Islet of Langerhans (tissue), 1 donor: ENCODE data around the gene REPS2.

Experiments
- FAIRE-seq: peaks from one replicate; lab custom pipeline; 2011; peaks lifted over from hg19 to GRCh38; lab: Jason Lieb, UNC

The REPS2 gene

DNA sequence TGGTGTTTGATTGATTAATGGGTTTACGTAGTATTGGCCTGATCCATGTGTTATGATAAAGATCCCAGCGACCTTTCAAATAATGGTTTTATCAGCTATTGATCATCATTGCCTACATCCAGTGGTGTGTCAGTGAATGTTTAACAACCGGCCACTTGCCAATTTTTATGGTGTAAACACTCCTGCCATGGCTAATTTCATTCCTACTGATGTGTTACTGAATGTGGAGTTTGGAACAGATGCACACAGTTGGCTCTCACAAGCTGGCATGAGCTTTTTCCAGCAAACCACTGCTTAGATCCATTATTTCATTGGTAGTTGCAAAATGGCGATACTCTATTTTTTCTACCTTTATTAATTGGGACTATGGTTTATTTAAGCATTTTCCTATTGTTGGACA lies 139.9 kb downstream of the REPS2 start:
- no peak for FAIRE-seq

DNA sequence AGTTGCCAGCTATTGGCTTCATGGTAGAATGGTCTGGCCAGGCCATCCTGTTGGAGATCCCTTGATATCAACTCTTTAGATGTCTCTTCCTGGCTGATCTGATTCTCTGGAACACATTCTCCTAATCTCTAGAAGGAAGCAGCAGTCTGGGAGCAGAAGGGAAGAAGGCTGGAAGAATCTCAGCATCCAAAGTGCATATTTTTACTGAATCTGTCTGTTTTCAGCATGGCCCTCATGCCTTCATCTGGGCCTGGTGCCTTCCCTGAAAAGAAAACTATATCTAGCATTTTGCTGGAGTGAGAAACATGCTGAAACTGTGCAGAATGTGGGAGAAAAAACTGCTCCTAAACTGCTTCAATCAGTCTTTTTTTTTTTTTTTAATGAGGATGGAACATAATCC lies 148.7 kb downstream of the REPS2 start:
- no peak for FAIRE-seq

DNA sequence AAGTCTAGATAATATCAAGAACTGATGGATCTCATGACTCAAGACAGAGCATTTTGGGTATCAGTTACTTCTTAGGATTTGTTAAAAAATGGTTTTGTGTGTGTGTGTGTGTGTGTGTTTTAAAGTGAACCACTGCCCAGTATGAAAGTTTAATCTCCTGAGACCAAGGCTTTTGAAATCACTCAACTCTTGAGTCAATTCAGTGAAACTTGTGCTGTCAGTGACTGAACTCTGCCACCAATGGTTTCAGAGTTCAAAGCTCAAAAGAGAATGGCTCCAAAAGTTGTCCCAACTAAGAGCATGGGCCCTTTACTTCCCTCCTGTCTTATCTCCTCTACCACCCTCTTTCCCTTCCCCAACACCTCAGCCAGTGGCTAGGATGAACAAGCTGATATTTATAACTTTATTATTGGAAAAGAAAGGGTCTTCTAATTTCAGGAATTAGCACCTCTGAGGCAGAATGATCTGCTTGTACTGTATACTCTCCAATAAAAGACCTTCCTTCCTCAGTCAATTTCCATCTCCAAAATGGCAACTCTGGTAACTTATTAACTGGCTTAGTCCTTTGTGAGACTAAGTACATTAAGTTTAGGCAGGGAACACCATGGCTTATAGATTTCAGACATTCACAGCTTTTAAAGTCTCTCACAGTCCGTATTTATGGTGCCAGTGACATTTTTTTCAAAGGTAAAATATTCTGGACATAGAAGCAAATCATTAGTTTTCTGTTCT lies 152.2 kb downstream of the REPS2 start:
- FAIRE-seq = no peak

DNA sequence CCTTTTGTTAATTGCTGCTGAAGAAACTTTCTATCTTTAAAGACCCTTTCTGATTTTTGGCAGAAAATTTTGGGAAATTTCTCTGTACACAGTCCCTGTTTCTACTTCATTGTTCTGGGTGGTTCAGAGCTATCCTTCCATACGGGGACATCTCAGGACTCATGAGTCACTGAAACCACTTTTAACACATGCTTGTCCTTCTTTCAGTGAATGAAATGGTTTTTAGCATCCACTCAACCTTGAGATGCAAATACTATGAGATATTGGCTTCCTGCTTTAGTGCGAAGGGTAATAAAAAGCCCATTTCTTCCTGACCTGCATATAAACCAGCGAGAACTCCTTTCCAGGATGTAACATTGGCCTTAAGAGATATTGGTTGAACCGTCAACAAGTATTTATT lies 158.0 kb downstream of the REPS2 start:
- no peak for FAIRE-seq

DNA sequence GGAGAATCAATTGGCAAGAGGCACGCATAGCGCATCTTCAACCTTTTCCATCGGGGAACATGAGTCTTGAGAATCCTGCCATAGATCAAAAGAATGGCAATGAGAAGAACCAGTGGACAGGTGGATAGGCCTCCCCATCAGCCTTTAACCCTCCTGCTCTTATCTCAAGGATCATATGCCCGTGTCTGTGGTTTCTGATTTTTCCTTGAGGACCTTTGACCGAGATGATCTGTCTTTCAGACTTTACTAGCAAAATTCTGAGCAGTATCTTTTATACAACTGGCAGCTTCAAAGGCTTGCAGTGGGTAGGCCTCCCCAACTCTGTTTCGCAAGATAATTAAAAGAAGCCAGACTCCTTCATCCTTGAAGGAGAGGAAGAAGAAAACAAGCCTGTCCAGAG lies 174.4 kb downstream of the REPS2 start:
- no peak for FAIRE-seq

DNA sequence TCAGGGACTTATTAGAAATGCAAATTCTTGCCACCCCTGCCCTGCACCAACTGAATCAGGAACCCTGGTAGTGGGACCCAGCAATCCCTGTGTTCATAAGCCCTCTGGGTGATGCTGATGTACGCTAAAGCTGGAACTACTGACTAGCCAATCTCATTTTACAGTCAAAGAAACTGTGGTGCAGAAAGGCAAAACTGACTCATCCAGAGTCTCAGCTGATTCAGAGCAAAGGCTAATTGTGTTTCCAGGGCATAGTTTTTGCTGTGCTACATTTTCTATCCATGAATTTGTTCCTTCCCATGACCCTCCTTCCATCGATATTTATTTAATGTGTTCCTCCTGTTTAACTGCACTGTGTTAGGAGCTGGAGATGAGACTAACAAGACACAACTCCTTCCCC lies 207.5 kb downstream of the REPS2 start:
- FAIRE-seq = no peak

DNA sequence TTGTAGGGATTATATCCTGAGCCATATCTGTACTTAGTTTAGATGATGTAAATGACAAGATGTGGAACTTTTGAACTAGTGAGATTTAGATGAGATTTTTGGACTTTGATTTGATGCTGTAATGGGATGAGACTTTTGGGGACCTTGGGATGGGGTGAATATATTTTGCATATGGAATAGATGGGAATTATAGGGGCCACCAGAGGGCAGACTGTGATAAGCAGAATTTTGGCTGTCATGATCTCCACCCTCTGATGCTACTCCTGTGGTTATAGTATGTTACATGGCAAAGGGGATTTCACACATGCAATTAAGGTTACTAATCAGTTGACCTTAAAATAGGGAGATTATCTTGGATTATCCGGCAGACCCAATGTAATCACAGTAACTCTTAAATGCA lies 214.5 kb downstream of the REPS2 start:
- no peak for FAIRE-seq

DNA sequence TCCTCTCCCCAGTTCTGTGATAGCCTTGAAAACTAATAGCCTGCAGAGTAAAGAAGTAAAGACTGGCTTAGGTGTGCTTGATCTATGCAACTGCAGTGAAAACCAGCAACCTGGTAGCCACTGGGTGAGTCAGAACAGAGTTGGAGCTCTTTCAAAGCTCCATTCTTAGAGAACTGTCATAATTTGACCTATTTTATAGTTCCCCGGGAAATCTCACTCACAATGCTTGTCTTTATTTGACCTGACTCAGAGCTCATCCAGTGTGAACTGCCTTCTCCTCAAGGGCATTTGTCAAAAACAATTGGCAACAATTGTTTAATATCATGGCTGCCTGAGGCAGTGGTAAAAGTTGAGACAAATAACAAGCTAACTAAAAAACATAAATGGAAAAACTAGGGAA lies 215.5 kb downstream of the REPS2 start:
- no peak for FAIRE-seq

DNA sequence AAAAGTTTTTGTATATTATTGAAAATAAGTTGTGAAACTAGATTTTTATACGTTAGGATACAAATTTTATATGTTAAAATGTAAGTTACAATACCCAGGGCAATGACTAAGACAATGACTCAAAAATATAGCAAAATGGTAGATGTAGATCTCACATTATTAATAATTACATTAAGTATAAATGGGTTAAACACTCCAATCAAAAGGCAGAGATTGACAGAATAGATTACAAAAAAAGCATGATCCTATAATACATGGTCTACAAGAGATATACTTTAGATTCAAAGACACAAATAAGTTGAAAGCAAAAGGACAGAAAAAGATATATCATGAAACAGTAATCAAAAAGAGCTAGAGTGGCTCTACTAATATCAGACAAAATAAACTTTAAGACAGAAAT lies 217.6 kb downstream of the REPS2 start:
- no peak for FAIRE-seq

DNA sequence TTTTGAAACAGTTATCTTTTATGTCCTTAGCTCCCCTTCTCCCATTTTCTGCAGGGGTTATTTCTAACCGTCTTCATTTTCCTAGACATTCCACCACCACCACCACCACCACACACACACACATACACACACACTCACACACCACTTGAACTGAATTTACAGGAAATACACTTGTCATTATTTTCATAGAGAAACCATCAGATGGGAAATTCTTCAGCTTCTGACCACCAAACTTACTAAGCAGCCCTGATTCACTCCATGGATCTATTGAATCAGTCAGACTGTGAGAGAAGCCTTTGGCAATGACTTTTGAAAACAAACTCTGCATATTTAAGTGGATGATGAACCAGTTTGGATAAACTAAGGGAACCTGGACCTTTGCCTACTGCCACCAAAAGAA lies 218.5 kb downstream of the REPS2 start:
- FAIRE-seq = no peak

DNA sequence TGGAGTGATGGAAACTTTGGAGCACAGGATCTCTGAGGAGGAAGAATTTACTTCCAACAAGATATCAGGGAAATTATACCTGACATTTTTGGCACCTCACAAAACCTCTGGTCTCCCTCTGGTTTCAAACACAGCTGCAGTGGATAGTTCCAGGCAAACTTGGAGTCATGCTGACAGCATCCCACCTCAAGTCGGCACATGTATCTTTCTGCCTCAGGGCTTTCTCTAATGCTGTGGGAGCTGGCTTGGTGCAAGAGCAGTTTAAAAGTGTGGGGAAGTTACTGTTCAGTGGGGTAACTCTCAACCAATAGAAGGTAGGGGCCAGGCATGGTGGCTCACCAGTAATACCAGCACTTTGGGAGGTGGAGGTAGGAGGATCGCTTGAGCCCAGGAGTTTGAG lies 221.5 kb downstream of the REPS2 start:
- FAIRE-seq = no peak

DNA sequence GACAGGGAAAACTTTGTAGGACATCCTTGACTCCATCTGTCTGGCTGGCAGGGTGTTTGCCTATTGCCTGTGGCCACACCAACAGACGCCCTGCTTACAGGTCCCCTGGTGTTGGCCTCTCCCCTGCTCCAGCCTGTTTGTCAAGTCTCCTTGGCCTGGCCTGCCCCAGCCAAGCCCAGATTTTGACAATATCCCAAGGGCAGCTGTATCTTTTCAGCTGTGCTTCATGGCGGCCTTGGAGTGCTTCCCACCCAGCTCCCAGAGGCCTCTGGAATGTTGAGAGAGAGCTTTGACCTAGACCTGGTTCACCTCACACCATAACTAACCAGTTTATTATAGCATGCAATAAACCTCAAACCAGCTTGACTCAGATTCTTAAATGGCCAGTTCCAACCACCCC lies 224.5 kb downstream of the REPS2 start:
- no peak for FAIRE-seq

DNA sequence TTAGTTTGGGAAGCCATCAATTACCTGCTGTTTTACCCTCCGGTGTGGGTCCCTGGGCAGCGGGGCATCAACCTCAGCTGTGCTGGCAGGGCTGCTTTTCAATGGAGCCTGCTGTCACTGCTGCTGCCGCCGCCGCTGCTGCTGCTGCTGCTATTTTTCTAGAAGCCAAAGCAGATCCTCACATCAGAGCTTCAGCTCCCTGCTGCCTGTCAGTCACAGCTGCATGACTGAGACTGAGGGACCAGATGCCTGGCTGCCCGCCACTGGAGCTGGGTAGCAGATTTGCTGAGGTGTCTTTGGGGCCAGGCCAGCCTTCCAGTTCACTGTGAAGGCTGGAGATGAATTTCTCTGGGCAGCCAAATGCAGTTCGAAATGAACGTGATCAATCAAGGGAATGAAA lies 228.2 kb downstream of the REPS2 start:
- FAIRE-seq = no peak

DNA sequence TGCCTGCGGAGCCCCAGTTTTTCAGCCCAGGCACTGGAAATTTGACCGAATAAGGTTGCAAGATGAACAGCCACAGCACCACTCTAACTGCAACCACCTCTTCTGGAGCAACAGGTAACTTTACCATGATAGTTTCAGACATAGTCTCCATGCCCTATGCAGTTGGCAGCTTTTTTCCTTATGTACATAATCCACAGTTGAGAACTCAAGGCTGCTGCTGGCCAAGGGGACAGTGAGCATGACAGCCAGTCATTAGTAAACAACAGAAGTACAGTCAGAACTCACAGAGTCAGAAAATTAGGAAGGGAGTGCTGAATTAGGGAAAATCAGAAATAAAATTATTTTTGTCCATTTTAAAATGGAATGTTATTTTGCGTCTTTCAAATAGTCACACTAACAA lies 235.9 kb downstream of the REPS2 start:
- FAIRE-seq = no peak

DNA sequence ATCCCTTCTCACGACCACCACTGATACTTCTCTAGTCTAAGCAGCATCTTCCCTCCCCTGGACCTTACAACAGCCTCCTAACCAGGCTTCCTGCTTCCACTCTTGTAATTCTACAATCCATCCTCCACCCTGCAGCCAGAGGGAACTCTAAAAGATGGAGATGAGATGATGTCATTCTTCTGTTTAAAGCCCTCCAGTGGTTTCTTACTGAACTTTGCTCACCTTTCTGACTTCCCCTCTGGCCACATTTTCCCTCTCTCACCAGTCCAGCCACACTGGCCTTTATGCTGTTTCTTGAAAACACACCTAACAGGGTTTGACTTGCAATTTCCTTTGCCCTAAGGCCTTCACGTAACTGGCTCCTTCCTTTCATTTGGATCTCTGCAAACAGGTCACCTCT lies 237.1 kb downstream of the REPS2 start:
- FAIRE-seq = no peak

DNA sequence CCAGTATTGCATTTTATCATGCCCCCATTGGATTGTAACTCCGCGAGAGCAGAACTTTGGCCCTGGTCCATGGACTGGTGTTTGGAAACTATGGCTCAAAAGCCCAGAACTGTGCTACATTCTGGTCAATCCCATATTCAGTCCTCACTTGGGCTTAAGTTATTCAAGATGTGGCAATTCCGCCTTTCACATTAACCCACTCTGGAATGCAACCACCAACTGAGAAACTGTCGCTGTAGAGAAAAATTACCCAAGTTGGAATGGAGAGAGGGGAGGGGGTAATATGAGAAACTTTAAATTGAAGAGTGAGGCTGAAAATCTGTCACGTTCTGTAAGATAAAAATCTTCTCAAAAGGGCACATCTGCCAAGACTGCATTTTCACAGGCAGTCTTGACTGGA lies 239.0 kb downstream of the REPS2 start:
- no peak for FAIRE-seq

DNA sequence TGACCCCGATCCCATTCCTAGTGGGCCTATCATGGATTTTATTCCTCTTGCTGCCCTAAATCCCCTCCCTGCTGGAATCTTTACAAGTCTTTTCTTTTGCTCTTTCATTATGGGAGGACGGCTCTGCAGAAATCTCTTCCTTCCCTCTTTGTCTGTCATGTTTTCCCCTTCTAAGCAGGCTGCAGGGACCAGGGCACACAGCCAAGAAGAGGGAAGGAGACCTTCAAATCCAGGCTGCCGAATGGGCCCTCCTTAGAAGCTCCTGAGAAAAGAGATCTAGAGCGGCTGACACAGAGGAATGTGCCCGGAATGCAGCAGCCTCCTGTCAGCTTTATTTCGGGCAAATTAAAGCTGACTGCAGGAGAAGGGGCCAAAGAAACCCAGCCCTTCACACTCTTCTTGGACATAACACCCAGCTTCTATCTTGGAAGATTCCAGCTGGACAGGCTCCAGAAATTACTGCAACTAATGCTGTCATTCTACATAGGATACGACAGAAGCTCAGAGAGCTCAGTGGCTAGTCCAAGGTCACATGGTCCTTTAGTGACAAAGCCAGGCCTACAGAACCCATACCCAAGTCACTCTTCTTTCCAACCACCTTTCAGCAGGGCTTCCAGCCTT lies 240.8 kb downstream of the REPS2 start:
- FAIRE-seq = no peak

DNA sequence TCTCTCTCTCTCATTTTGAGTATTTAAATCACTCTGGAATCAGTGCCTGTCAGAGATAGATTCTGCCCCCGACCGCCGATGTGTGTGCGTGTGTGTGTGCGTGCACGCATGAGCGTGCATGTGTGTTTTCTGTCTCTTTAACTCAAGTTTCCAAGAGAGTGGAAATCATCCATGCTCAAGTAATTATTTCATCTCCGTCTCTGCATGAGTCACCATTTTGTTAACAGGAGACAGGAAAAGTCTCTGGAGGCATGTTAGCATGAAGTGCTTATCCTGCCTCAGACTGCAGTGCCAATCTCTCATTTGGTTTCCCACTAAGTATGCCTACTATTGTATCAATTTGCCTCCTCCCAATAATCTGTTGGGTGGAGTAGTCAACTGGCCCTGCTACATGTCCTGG lies 245.6 kb downstream of the REPS2 start:
- FAIRE-seq = peak; percentile 99
